ENCODE measurements around the gene PALLD. TPM values are rescaled to one million over a fixed set of nuclear protein-coding genes. Genes with fewer than 3 reads are reported as not detected.
A peak's percentile ranks its signal among the peaks of the same experiment; 100 is the strongest.
"Not testable (repeated sequence)": the region's sequence is repeated elsewhere in the genome, so short reads cannot be mapped to it uniquely, and the experiment has no call there.

Gene PALLD
- total RNA-seq, 4 donors from 2014 or later: 266 to 761 (median 441) TPM

GRCh38 chr4:168796362-168797106, 299.7 kb downstream of the PALLD start:
- Histone ChIP-seq H3K4me1 (no peaks in the 10 kb centered on the region), H3K27ac (peak overlapping the region; percentile 64 to 72), H3K4me3 (no peak overlapping the region), H3K36me3 (no peaks in the 10 kb centered on the region), H3K27me3 (no peaks in the 10 kb centered on the region), H3K9me3 (no peaks in the 10 kb centered on the region)
- DNase-seq: no peak
- no peak for TF ChIP-seq POLR2A (IDR thresholded peaks at IDR 0.05)
- TF ChIP-seq CTCF (IDR thresholded peaks at IDR 0.05): no peak
- intact Hi-C loops (cut with DNase I; ENCODE audit: low total_unique reads): no loop called here

GRCh38 chr4:168797194-168797593, 300.3 kb downstream of the PALLD start:
- no peak for TF ChIP-seq CTCF (IDR thresholded peaks at IDR 0.05)
- no peak for DNase-seq
- no peak overlapping the region for H3K4me3 ChIP-seq
- no peaks in the 10 kb centered on the region for H3K4me1 ChIP-seq
- no peaks in the 10 kb centered on the region for H3K9me3 ChIP-seq
- H3K27me3 ChIP-seq: no peaks in the 10 kb centered on the region
- H3K36me3 ChIP-seq: no peaks in the 10 kb centered on the region
- peak overlapping the region; percentile 64 to 72 for H3K27ac ChIP-seq
- intact Hi-C loops (cut with DNase I; ENCODE audit: low total_unique reads): no loop called here

- TF ChIP-seq CTCF (IDR thresholded peaks at IDR 0.05): no peak
- TF ChIP-seq POLR2A (IDR thresholded peaks at IDR 0.05): no peak
- no peak for DNase-seq
- no peaks in the 10 kb centered on the region for H3K4me1 ChIP-seq
- H3K27me3 ChIP-seq: no peaks in the 10 kb centered on the region
- no peak overlapping the region for H3K4me3 ChIP-seq
- intact Hi-C loops (cut with DNase I; ENCODE audit: low total_unique reads): no loop called here
- H3K27ac ChIP-seq: peak overlapping the region; percentile 64 to 72
- no peaks in the 10 kb centered on the region for H3K36me3 ChIP-seq
- H3K9me3 ChIP-seq: no peaks in the 10 kb centered on the region
These were observed 301.0 kb downstream of the PALLD start for GRCh38 chr4:168797738-168798375.

- Histone ChIP-seq H3K36me3 (no peaks in the 10 kb centered on the region), H3K27me3 (no peaks in the 10 kb centered on the region), H3K27ac (no peak overlapping the region), H3K4me1 (peaks cover 0 to 5% of the 10 kb centered on the region in 2 donors), H3K4me3 (no peak overlapping the region), H3K9me3 (no peaks in the 10 kb centered on the region)
- no peak for DNase-seq
- intact Hi-C loops (cut with DNase I; ENCODE audit: low total_unique reads): no loop called here
- no peak for TF ChIP-seq CTCF (IDR thresholded peaks at IDR 0.05)
- TF ChIP-seq POLR2A (IDR thresholded peaks at IDR 0.05): no peak
These were observed 304.1 kb downstream of the PALLD start for GRCh38 chr4:168800926-168801325.

GRCh38 chr4:168802222-168802621, 305.4 kb downstream of the PALLD start:
- DNase-seq: no peak
- H3K9me3 ChIP-seq: no peaks in the 10 kb centered on the region
- intact Hi-C loops (cut with DNase I; ENCODE audit: low total_unique reads): no loop called here
- no peaks in the 10 kb centered on the region for H3K27me3 ChIP-seq
- no peak overlapping the region for H3K4me3 ChIP-seq
- H3K36me3 ChIP-seq: no peaks in the 10 kb centered on the region
- no peak for TF ChIP-seq POLR2A (IDR thresholded peaks at IDR 0.05)
- no peak overlapping the region for H3K27ac ChIP-seq
- peaks cover 0 to 5% of the 10 kb centered on the region in 2 donors for H3K4me1 ChIP-seq

GRCh38 chr4:168803052-168803451, 306.2 kb downstream of the PALLD start:
- H3K27ac ChIP-seq: peak overlapping the region in 1 of 2 donors; percentile 81
- H3K4me3 ChIP-seq; DNase-seq; H3K9me3 ChIP-seq; H3K4me1 ChIP-seq; H3K36me3 ChIP-seq; H3K27me3 ChIP-seq; intact Hi-C loops (cut with DNase I; ENCODE audit: low total_unique reads): not testable (repeated sequence)
